ENCODE measurements around the gene TEDC1.
A peak's percentile ranks its signal among the peaks of the same experiment; 100 is the strongest.

Gene TEDC1

DNA sequence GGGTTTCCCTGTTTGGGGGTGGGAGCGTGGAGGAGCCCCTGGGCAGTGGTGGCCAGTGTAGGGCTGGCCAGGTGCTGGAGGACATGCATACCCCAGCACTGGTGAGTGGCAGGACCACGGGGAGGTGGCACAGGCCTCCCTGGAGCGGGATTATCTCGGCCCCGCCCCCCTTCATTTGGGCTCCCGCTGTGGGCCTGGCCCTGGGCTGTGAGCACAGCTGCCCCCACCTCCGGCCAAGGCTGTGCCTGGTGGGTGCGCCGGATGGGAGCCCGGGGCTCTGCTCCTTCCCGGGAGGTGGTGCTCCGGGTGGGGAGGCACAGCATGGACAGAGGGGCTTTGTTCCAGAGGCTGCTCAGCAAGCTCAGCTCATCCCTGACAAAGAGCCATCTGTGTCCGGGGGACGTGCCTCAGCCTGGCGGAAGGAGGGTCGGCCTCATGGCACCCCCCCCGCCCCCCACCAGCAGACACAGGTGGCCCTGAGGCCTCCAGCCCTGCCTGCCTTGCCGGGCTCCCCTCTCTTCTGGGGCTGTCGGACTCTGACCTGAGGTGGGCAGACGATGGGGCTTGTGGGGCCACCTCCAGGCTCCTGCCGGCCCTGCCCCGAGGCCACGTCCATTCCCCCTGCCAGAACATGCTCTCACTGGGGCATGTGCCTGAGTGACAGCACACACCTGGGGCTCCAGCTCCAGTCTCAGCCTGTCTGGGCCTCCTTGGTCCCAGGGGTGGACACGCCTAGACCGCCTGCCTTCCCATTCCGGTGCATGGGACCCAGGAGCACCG is 8.4 kb downstream of the TEDC1 start:
- no peak overlapping the region for H3K4me3 Mint-ChIP-seq
- H3K36me3 Mint-ChIP-seq = peaks cover 13 to 16% of the 10 kb centered on the region in 2 donors
- H3K4me1 Mint-ChIP-seq = peaks cover 5 to 6% of the 10 kb centered on the region in 2 donors
- peaks cover 8 to 11% of the 10 kb centered on the region in 2 donors for H3K27me3 Mint-ChIP-seq
- no peaks in the 10 kb centered on the region for H3K9me3 Mint-ChIP-seq
- H3K27ac Mint-ChIP-seq = peak overlapping the region; percentile 47
- ATAC-seq (replicated peaks) = no peak
- DNase-seq = no peak

DNA sequence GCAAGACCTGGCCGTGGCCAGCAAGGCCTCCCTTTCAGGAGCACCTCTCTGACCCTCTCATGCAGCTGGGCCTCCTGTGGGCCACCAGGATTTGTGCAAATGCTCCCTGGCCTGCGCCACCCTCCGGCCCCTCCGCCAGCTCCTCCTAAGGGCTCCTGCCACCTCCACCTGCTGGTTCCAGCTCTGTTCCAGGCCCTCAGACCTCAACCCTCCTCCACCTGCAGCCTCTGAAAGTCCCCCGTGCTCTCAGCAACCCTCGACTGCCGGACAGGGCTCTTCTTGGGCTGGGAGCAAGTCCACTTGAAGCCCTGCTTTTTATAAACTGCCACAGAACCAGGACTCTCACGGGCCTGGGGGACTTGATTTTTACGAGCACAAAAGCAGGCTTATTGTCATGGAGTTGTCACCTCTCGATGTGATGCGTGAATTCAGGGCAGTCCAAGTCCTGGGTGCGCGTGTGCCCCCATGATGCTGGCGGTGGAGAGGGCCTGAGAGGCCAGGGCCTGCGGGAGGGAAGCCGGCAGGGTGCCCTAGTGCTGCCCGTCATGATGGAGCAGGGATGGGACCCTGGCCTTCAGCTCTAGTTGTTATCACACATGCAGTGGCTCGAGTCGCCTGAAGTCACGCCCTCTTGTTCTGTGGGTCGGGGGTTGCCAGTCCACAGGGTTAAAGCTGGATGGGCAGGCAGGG is 9.1 kb downstream of the TEDC1 start:
- peaks cover 8 to 11% of the 10 kb centered on the region in 2 donors for H3K27me3 Mint-ChIP-seq
- H3K36me3 Mint-ChIP-seq = peaks cover 13 to 16% of the 10 kb centered on the region in 2 donors
- H3K9me3 Mint-ChIP-seq = no peaks in the 10 kb centered on the region
- DNase-seq (no peak), ATAC-seq (replicated peaks) (no peak)
- H3K27ac Mint-ChIP-seq = peak overlapping the region; percentile 65
- H3K4me3 Mint-ChIP-seq = no peak overlapping the region
- peaks cover 5 to 6% of the 10 kb centered on the region in 2 donors for H3K4me1 Mint-ChIP-seq

DNA sequence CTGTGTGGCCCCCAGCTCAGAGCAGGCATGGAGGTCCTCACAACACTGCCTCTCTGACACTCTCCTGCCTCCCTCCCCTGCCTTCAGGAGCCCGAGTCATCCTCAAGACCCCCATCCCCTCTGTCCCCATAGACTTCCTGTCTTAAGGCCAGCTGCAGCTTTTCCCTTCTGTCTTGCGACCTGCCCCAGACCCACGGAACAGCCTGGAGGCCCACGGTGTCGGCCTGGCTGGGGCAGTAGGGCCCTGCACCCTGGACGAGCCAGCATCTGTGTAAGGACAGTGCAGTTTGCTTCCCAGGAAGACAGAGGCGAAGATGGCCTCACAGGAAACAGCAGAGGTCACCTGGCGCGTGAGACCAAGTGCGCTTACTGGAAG is 9.7 kb downstream of the TEDC1 start:
- peak overlapping the region; percentile 65 for H3K27ac Mint-ChIP-seq

DNA sequence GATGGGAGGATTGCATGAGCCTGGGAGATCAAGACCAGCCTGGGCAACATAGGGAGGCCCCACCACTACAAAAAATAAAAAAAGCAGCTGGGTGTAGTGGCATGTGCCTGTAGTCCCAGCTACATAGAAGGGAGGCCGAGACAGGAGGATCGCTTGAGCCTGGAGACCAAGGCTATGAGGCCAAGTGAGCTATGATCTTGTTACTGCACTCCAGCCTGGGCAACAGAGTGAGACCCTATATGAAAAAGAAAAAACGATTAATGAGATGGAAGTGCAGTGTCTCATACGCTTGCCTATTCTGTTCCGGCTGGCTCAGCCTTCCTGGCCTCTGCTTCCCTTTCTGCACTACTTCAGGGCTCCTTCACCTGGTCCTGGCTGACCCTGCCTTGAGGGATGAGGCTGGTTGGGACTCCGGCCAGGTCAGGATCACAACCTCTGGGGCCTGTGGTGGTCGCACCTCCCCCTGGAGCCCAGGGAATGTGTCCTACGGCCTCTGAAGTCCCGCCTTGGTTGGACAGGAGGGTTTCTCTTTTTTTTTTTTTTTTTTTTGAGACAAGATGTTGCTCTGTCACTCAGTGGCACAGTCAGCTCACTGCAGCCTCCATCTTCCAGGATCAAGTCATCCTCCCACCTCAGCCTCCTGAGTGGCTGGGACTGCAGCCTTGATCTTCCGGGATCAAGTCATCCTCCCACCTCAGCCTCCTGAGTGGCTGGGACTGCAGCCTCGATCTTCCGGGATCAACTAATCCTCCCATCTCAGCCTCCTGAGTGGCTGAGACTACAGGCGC is 10.7 kb downstream of the TEDC1 start:
- H3K4me1 Mint-ChIP-seq = peaks cover 5 to 6% of the 10 kb centered on the region in 2 donors
- DNase-seq (no peak), ATAC-seq (replicated peaks) (no peak)
- H3K27ac Mint-ChIP-seq = no peak overlapping the region
- peaks cover 13 to 16% of the 10 kb centered on the region in 2 donors for H3K36me3 Mint-ChIP-seq
- no peaks in the 10 kb centered on the region for H3K9me3 Mint-ChIP-seq
- H3K27me3 Mint-ChIP-seq = peaks cover 8 to 11% of the 10 kb centered on the region in 2 donors
- no peak overlapping the region for H3K4me3 Mint-ChIP-seq

More for the DNA sequence above, 9.7 kb downstream of the TEDC1 start:
- H3K27me3 Mint-ChIP-seq = peaks cover 8 to 11% of the 10 kb centered on the region in 2 donors
- peaks cover 5 to 6% of the 10 kb centered on the region in 2 donors for H3K4me1 Mint-ChIP-seq
- peaks cover 13 to 16% of the 10 kb centered on the region in 2 donors for H3K36me3 Mint-ChIP-seq
- H3K9me3 Mint-ChIP-seq = no peaks in the 10 kb centered on the region
- DNase-seq (no peak), ATAC-seq (replicated peaks) (no peak)
- no peak overlapping the region for H3K4me3 Mint-ChIP-seq

DNA sequence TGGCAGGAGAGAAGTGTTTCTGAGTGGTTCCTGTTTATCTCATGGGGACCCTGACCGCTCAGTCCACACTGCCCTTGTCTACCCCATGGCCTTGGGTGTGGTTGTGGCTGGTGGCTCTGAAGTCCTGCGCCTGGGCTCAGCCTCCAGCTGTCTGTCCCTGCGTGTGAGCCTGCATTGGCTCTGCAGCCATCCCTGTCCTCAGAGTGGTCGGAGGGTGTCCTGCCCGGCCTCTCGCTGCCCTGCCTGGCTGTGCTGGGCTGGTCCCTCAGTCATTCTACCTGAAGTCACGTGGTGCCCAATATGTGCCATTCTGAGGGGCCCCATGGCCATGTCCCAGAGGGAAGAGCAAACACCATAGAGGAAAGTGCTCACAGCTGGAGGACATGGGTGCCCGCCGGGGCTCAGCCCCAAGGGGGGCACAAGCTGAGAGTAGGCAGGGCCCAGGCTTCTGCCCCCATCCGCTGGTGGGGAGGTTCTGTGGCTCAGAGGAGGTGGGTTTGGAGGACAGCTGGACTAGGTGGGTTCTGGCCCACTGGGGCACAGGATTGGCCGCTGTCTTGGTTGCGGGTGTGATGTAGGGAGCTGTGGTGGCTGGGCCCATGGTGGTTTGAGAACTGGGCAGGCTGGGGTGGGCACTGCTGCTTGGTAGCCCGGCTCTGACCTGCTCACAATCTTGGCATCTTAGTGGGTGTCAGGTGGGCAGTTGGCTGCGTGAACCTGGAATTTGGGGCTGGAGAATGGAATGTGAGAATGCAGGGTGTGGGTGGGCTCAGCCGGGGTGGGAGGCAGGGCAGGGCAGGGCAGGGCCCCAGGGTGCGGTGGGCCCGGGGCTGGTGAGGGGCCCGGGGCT is 11.6 kb downstream of the TEDC1 start:
- H3K4me3 Mint-ChIP-seq = no peak overlapping the region
- peak overlapping the region; percentile 10 for H3K27ac Mint-ChIP-seq
- peaks cover 9 to 18% of the 10 kb centered on the region in 2 donors for H3K27me3 Mint-ChIP-seq
- H3K36me3 Mint-ChIP-seq = peaks cover 10 to 16% of the 10 kb centered on the region in 2 donors
- ATAC-seq (replicated peaks) = no peak
- peaks cover 5 to 6% of the 10 kb centered on the region in 2 donors for H3K4me1 Mint-ChIP-seq
- DNase-seq = no peak
- H3K9me3 Mint-ChIP-seq = no peaks in the 10 kb centered on the region

DNA sequence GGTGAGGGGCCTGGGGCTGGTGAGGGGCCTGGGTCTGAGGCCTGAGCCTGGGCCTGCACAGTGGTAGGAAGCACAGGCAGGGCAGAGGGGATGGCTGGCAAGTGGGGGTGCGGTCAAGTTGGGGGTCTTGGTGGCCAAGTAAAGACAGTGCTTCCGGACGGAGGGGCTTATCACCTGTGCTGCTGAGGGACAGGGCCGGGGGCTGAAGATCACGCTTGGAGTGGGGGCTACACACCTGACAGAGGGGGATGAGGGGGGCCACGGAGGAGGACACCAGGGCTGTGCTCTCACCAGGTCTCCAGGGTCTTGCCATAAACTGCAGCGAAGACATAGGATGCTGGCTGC is 12.2 kb downstream of the TEDC1 start:
- Mint-ChIP-seq H3K4me3 (no peak overlapping the region), H3K9me3 (no peaks in the 10 kb centered on the region), H3K36me3 (peaks cover 5 to 15% of the 10 kb centered on the region in 2 donors), H3K4me1 (peaks cover 5 to 6% of the 10 kb centered on the region in 2 donors), H3K27me3 (peaks cover 14 to 22% of the 10 kb centered on the region in 2 donors), H3K27ac (peak overlapping the region; percentile 26)
- DNase-seq (no peak), ATAC-seq (replicated peaks) (no peak)

DNA sequence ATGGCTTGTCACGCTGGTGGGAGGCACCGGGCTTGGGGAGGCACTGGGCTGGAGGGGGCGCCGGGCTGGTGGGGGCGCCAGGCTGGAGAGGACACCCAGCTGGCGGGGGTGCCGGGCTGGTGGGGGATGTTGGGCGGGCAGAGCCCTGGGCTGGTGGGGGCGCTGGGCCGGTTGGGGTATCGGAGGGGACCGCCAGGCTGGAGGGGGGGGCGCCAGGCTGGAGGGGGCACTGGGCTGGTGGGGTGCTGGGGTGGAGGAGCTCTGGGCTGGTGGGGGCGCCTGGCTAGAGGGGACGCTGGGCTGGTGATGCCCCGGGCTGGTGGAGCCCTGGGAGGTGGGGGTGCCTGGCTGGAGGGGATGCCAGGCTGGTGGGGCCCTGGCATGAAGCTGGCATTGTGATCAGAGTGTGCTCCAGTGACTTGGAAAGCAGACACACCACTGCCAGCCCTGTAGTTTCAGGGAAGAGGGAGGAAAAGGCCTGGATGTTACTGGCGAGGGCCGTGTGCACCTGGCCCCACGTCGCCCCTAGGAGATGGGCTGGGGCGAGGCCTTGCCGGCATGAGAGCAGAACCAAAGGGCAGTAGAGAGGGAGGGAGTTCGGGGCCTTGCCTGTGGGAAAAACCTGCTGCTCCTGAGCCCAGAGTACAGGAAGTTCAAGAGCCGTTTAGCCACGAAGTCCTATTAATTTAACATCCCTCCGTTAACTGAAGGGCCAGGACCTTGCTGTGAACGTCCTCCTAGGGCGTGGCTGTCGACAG is 13.1 kb downstream of the TEDC1 start:
- ATAC-seq (replicated peaks) (no peak), DNase-seq (no peak)
- Mint-ChIP-seq H3K36me3 (peaks cover 0 to 8% of the 10 kb centered on the region in 2 donors), H3K27ac (no peak overlapping the region), H3K27me3 (peaks cover 21 to 27% of the 10 kb centered on the region in 2 donors), H3K9me3 (no peaks in the 10 kb centered on the region), H3K4me3 (no peak overlapping the region), H3K4me1 (peaks cover 5 to 6% of the 10 kb centered on the region in 2 donors)

DNA sequence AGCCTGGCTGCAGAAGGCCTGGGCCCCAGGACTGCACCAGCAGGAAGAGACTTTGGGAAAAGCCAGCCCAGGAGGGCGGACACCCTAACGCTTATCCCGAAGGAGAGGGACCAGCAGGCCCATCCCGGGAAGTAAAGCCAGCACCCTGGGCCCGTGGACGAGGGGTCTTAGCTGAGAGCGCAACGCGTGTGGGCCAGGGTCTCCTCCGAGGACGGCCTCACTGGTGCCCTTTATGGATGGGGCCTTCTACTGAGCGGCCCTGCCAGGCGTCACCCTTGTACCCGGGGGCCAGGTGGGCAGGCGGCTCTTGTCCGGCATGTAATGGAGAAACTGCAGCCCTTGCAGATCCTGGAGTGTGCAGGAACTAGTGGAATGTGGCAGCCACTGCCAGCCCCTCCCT is 14.1 kb downstream of the TEDC1 start:
- peaks cover 5 to 6% of the 10 kb centered on the region in 2 donors for H3K4me1 Mint-ChIP-seq
- no peak overlapping the region for H3K4me3 Mint-ChIP-seq
- ATAC-seq (replicated peaks) (no peak), DNase-seq (no peak)
- peaks cover 0 to 7% of the 10 kb centered on the region in 2 donors for H3K36me3 Mint-ChIP-seq
- H3K27me3 Mint-ChIP-seq = peaks cover 21 to 27% of the 10 kb centered on the region in 2 donors
- no peaks in the 10 kb centered on the region for H3K9me3 Mint-ChIP-seq
- H3K27ac Mint-ChIP-seq = no peak overlapping the region

DNA sequence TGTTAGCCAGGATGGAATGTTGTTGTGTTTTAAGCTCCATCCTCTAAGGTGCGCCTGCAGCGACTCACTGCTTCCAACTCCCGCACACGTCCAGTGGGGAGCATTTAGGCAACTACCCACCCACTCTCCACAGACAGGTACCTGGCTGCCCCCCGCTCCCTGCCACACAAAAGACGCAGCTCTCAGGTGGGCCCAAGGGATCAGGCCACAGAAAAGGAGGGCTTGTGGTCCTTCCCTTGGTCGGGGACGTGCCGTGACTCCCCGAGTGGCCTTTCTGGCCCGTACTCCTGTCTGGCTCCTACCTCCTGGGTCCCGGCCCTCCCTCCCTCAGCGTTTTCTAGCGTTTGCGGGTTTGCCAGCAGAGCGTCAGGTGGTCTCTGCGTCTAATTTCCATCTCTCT is 16.2 kb downstream of the TEDC1 start:
- H3K9me3 Mint-ChIP-seq = no peaks in the 10 kb centered on the region
- no peak for DNase-seq
- H3K27me3 Mint-ChIP-seq = peaks cover 31 to 33% of the 10 kb centered on the region in 2 donors
- H3K4me3 Mint-ChIP-seq = no peak overlapping the region
- H3K36me3 Mint-ChIP-seq = no peaks in the 10 kb centered on the region
- no peak for ATAC-seq (replicated peaks)
- peaks cover 7 to 11% of the 10 kb centered on the region in 2 donors for H3K4me1 Mint-ChIP-seq
- no peak overlapping the region for H3K27ac Mint-ChIP-seq

DNA sequence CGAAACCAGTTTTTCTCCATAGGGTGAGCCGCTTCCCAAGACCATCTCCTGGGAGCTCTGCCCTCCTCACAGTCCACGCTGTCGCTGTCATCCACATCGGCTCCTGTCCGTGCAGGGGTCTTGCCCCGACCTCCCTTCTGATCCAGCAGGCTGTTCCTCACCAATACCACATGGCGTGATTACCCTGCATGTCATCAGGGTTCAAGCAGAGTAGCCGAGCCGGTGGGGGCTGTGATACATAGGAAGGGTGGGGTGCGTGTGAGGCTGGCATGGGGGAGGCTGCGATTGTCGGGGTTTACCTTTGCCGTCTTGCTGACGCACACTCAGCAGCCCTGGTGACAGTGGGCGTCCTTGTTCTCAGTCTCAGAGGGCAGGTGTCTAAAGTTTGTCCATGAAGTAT is 17.0 kb downstream of the TEDC1 start:
- no peak overlapping the region for H3K4me3 Mint-ChIP-seq

DNA sequence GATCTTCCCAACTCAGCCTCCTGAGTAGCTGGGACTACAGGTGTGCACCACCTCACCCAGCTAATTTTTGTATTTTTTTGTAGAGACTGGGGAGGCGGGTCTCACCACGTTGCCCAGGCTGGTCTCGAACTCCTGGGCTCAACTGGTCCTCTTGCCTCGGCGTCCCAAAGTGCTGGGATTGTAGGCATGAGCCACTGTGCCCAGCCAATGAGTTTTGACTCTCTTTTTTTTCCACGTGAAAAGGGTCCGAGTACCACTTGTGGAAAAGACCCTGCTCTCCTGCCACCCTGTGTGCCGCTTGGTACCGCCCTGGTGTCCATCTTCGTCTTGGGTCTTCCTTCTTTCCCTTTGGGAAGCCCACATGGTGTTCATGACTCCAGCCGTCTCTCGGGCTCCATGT is 17.6 kb downstream of the TEDC1 start:
- Mint-ChIP-seq H3K4me3 (no peak overlapping the region), H3K9me3 (no peaks in the 10 kb centered on the region), H3K27me3 (peaks cover 22 to 37% of the 10 kb centered on the region in 2 donors), H3K27ac (no peak overlapping the region), H3K36me3 (no peaks in the 10 kb centered on the region), H3K4me1 (peaks cover 6 to 8% of the 10 kb centered on the region in 2 donors)
- no peak for ATAC-seq (replicated peaks)
- DNase-seq = no peak

More for the DNA sequence above, 17.0 kb downstream of the TEDC1 start:
- ATAC-seq (replicated peaks) (no peak), DNase-seq (no peak)
- H3K27me3 Mint-ChIP-seq = peaks cover 25 to 33% of the 10 kb centered on the region in 2 donors
- no peaks in the 10 kb centered on the region for H3K36me3 Mint-ChIP-seq
- peaks cover 6 to 8% of the 10 kb centered on the region in 2 donors for H3K4me1 Mint-ChIP-seq
- no peaks in the 10 kb centered on the region for H3K9me3 Mint-ChIP-seq
- H3K27ac Mint-ChIP-seq = no peak overlapping the region

DNA sequence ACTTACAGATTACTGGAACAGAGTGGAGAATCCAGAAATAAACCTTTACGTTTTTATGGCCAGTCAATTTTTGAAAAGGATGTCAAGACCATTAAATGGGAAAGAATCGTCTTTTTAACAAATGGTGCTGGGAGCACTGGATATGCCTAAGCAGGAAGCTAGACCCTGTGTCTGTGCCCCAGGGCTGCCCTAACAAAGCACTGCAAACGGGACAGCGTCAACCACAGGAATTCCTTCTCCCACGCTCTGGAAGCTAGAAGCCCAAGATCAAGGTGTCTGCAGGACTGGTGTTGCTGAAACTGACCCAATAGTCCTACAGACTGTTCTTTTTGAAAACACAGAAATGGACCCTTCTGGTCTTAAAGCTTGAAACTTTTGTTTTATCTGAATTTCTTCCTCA is 26.1 kb downstream of the TEDC1 start:
- Mint-ChIP-seq H3K27ac (no peak overlapping the region), H3K4me1 (peaks cover 0 to 3% of the 10 kb centered on the region in 2 donors), H3K27me3 (peaks cover 31 to 60% of the 10 kb centered on the region in 2 donors), H3K36me3 (peaks cover 0 to 4% of the 10 kb centered on the region in 2 donors), H3K9me3 (peaks cover 2 to 3% of the 10 kb centered on the region in 2 donors), H3K4me3 (no peak overlapping the region)
- no peak for DNase-seq
- ATAC-seq (replicated peaks) = no peak
